Skeletal muscle tissue (tissue), 5 donors: Measurements from ENCODE around the gene FDX2. TPM values are rescaled to one million over a fixed set of nuclear protein-coding genes. Genes with fewer than 3 reads are reported as not detected.

Source experiments
- H3K27ac ChIP-seq: one replicate; pipeline ENCODE4 v1.7.0; 2013; ENCODE audit warnings: mild to moderate bottlenecking, low read depth, low read length, inconsistent platforms
- H3K27me3 ChIP-seq, 3 donors: one replicate each; pipeline ENCODE4 v1.7.0; 2013; ENCODE audit warnings: low read length in 3 of 3; ENCODE audit not compliant: control insufficient read depth in 3 of 3, insufficient read depth in 3 of 3
- H3K36me3 ChIP-seq, 3 donors: one replicate each; pipeline ENCODE4 v1.7.0; 2013; ENCODE audit warnings: low read length in 3 of 3; ENCODE audit not compliant: control insufficient read depth in 3 of 3, insufficient read depth in 3 of 3
- H3K4me1 ChIP-seq, 3 donors: one replicate each; pipeline ENCODE4 v1.7.0; 2013; ENCODE audit warnings: low read length in 3 of 3, mild to moderate bottlenecking in 3 of 3; ENCODE audit not compliant: control insufficient read depth in 3 of 3, insufficient read depth in 3 of 3
- H3K4me3 ChIP-seq, 3 donors: one replicate each; pipeline ENCODE4 v1.7.0; 2013; ENCODE audit warnings: low read length in 3 of 3
- H3K9ac ChIP-seq, 3 donors: one replicate each; pipeline ENCODE4 v1.7.0; 2013; ENCODE audit warnings: low read length in 3 of 3, mild to moderate bottlenecking in 3 of 3, moderate library complexity in 2 of 3, low read depth in 1 of 3
- H3K9me3 ChIP-seq, 3 donors: one replicate each; pipeline ENCODE4 v1.7.0; 2013; ENCODE audit warnings: low read length in 3 of 3; ENCODE audit not compliant: control insufficient read depth in 3 of 3
- small RNA-seq: library from RNA; depleted of rRNA; stranded (forward); fragments of <200 nt; gene quantifications from one replicate; pipeline ENCODE3, GENCODE V24; 2014
- total RNA-seq: library from RNA; depleted of rRNA; stranded (reverse); fragments of >200 nt; gene quantifications from one replicate; pipeline ENCODE4 v1.2.3, GENCODE V29; 2014
- donor health status: Osteomylitis.

Gene FDX2
- total RNA-seq, 1 donor from 2014 or later: 5.7 TPM

DNA sequence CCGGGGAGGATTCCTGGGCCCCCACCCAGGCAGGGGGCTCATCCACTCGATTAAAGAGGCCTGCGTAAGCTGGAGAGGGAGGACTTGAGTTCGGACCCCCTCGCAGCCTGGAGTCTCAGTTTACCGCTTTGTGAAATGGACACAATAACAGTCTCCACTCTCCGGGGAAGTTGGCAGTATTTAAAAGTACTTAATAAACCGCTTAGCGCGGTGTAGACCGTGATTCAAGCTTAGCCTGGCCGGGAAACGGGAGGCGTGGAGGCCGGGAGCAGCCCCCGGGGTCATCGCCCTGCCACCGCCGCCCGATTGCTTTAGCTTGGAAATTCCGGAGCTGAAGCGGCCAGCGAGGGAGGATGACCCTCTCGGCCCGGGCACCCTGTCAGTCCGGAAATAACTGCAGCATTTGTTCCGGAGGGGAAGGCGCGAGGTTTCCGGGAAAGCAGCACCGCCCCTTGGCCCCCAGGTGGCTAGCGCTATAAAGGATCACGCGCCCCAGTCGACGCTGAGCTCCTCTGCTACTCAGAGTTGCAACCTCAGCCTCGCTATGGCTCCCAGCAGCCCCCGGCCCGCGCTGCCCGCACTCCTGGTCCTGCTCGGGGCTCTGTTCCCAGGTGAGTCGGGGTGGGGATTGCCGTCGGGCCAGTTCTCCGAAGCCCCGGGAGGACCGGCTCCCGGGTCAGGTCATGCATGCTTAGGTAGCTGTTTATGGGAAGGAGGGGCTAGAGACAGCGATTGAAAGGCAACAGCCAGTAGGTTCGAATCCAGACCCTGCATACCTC is 45.0 kb downstream of the FDX2 start, which contains the start of gene ICAM1:
ICAM1 (plus strand) TSS at position 505 of the 779 bp plus-strand sequence; CDS start at position 545, 40 bp downstream.
- peaks cover 20 to 23% (median 23%) of the 10 kb centered on the region in 3 donors for H3K4me1 ChIP-seq
- H3K9ac ChIP-seq: peak within 1 kb of the TSS; percentile 75 to 82 (median 77)
- H3K27me3 ChIP-seq: peaks cover 0 to 14% (median 10%) of the 10 kb centered on the region in 3 donors
- H3K9me3 ChIP-seq: no peaks in the 10 kb centered on the region
- peak within 1 kb of the TSS; percentile 67 to 76 (median 75) for H3K4me3 ChIP-seq
- H3K36me3 ChIP-seq: peaks cover 0 to 9% (median 3%) of the 10 kb centered on the region in 3 donors
- peak within 1 kb of the TSS; percentile 91 for H3K27ac ChIP-seq

DNA sequence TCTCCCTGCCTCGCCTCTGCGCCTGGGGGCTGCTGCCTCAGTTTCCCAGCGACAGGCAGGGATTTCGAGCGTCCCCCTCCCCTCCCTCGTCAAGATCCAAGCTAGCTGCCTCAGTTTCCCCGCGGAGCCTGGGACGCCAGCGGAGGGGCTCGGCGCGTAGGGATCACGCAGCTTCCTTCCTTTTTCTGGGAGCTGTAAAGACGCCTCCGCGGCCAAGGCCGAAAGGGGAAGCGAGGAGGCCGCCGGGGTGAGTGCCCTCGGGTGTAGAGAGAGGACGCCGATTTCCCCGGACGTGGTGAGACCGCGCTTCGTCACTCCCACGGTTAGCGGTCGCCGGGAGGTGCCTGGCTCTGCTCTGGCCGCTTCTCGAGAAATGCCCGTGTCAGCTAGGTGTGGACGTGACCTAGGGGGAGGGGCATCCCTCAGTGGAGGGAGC is 45.6 kb downstream of the FDX2 start:
- peaks cover 20 to 23% (median 23%) of the 10 kb centered on the region in 3 donors for H3K4me1 ChIP-seq

DNA sequence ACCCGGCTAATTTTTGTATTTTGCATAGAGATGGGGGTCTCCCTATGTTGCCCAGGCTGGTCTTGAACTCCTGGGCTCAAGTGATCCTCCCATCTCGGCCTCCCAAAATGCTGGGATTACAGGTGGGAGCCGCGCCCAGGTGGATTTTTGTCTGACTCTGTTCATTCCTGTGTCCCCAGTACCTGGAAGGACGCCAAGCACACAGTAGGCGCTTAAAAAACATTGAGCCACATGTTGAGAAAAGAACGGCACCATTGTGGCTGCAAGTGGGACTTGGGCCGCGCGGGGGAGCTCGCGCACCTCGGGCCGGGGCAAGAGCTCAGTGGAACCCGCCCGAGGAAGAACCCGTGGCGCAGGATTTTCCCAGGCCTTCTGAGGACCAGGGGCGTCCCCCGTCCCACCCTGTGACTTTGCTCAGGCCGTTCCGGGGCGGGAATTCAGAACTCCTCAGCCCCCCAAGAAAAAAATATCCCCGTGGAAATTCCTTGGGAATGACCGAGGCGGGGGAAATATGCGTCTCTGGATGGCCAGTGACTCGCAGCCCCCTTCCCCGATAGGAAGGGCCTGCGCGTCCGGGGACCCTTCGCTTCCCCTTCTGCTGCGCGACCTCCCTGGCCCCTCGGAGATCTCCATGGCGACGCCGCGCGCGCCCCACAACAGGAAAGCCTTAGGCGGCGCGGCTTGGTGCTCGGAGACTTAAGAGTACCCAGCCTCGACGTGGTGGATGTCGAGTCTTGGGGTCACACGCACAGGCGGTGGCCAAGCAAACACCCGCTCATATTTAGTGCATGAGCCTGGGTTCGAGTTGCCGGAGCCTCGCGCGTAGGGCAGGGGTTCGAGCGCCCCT is 46.3 kb downstream of the FDX2 start:
- H3K9me3 ChIP-seq: no peaks in the 10 kb centered on the region
- H3K36me3 ChIP-seq: peaks cover 0 to 1% (median under 1%) of the 10 kb centered on the region in 3 donors
- H3K4me1 ChIP-seq: peaks cover 20 to 23% (median 23%) of the 10 kb centered on the region in 3 donors
- H3K27ac ChIP-seq: peak overlapping the region; percentile 91
- peak overlapping the region; percentile 67 to 76 (median 75) for H3K4me3 ChIP-seq
- peak overlapping the region; percentile 75 to 82 (median 77) for H3K9ac ChIP-seq
- H3K27me3 ChIP-seq: peaks cover 0 to 14% (median 10%) of the 10 kb centered on the region in 3 donors

More for the DNA sequence above, 45.6 kb downstream of the FDX2 start:
- Histone ChIP-seq H3K27me3 (peaks cover 0 to 14% (median 10%) of the 10 kb centered on the region in 3 donors), H3K36me3 (peaks cover 0 to 8% (median 3%) of the 10 kb centered on the region in 3 donors), H3K9ac (peak overlapping the region; percentile 75 to 82 (median 77)), H3K27ac (peak overlapping the region; percentile 91), H3K9me3 (no peaks in the 10 kb centered on the region), H3K4me3 (peak overlapping the region; percentile 67 to 76 (median 75))

GRCh38 chr19:10268071-10268470 is 47.7 kb downstream of the FDX2 start:
- H3K4me1 ChIP-seq: peaks cover 20 to 23% (median 23%) of the 10 kb centered on the region in 3 donors
- H3K36me3 ChIP-seq: no peaks in the 10 kb centered on the region
- peak overlapping the region; percentile 91 for H3K27ac ChIP-seq
- peaks cover 0 to 14% (median 10%) of the 10 kb centered on the region in 3 donors for H3K27me3 ChIP-seq
- peak overlapping the region in 1 of 3 donors; percentile 16 for H3K9ac ChIP-seq
- H3K4me3 ChIP-seq: no peak overlapping the region
- H3K9me3 ChIP-seq: no peaks in the 10 kb centered on the region

DNA sequence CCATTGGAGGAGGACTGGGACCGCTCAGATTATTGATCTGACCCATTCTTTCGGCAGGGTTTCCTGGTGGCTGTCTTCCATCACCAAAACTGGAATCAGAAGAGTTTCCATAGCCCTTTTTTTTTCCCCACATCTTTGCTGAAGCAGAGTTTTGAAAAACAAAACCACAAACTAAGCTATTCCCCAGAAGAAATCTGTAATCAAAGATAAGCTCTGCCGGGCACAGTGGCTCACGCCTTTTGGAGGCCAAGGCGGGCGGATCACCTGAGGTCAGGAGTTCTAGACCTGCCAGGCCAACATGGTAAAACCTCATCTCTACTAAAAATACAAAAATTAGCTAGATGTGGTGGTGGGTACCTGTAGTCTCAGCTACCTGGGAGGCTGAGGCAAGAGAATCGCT is 49.1 kb downstream of the FDX2 start:
- Histone ChIP-seq H3K27ac (no peak overlapping the region), H3K27me3 (peaks cover 0 to 14% (median 10%) of the 10 kb centered on the region in 3 donors)

DNA sequence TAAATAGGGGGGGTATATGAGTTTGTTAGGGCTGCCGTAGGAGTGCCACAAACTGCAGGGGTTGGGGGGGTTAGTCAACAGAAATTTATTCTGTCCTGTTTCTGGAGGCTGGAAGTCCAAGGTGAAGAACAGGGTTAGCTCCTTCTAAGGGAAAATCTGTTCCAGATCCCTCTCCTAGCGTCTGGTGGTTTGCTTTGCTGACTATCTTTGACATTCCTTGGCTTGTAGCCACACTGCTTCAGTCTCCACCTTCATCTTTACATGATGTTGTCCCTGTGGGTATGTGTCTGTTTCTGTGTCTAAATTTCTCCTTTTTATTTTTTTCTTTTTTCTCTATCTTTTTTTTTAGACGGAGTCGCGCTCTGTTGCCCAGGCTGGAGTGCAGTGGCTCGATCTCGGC is 53.0 kb downstream of the FDX2 start:
- H3K27ac ChIP-seq: no peak overlapping the region
- H3K9me3 ChIP-seq: no peaks in the 10 kb centered on the region
- peaks cover 9 to 14% (median 11%) of the 10 kb centered on the region in 3 donors for H3K36me3 ChIP-seq
- H3K27me3 ChIP-seq: no peaks in the 10 kb centered on the region
- H3K9ac ChIP-seq: no peak overlapping the region
- H3K4me3 ChIP-seq: no peak overlapping the region
- H3K4me1 ChIP-seq: peaks cover 0 to 7% (median 2%) of the 10 kb centered on the region in 3 donors

More for the DNA sequence above, 49.1 kb downstream of the FDX2 start:
- H3K9ac ChIP-seq: no peak overlapping the region
- no peak overlapping the region for H3K4me3 ChIP-seq
- H3K9me3 ChIP-seq: no peaks in the 10 kb centered on the region
- H3K4me1 ChIP-seq: peaks cover 18 to 20% (median 19%) of the 10 kb centered on the region in 3 donors
- H3K36me3 ChIP-seq: no peaks in the 10 kb centered on the region

GRCh38 chr19:10260141-10260584 is 55.7 kb downstream of the FDX2 start:
- H3K9me3 ChIP-seq: no peaks in the 10 kb centered on the region
- H3K4me3 ChIP-seq: no peak overlapping the region
- H3K27me3 ChIP-seq: no peaks in the 10 kb centered on the region
- peaks cover 26 to 31% (median 28%) of the 10 kb centered on the region in 3 donors for H3K36me3 ChIP-seq
- H3K9ac ChIP-seq: no peak overlapping the region
- H3K27ac ChIP-seq: no peak overlapping the region
- peaks cover 0 to 7% (median 2%) of the 10 kb centered on the region in 3 donors for H3K4me1 ChIP-seq

Small RNA genes lying within 50 kb of the gene (small RNA-seq; reads per million reads assigned to genes)
- gene AC011511.1 (not detected), gene AC011511.4 (not detected)

Other genes starting within 250 kb of the FDX2 start
- 5.2 TPM for gene SHFL, start 229.7 kb downstream of the FDX2 start, total RNA-seq
- gene ANGPTL6, start 213.3 kb downstream of the FDX2 start, total RNA-seq: 6.3 TPM
- 14.6 TPM for gene PPAN, start 209.7 kb downstream of the FDX2 start, total RNA-seq
- 1.6 TPM for gene P2RY11, start 204.3 kb downstream of the FDX2 start, total RNA-seq
- 421 TPM for gene EIF3G, start 196.1 kb downstream of the FDX2 start, total RNA-seq
- 25.6 TPM for gene DNMT1, start 121.1 kb downstream of the FDX2 start, total RNA-seq
- 9.9 TPM for gene S1PR2, start 84.7 kb downstream of the FDX2 start, total RNA-seq
- gene MRPL4, start 63.8 kb downstream of the FDX2 start, total RNA-seq: 7.8 TPM
- 6.8 TPM for gene ICAM1, start 44.9 kb downstream of the FDX2 start, total RNA-seq
- 2.6 TPM for gene ICAM4, start 29.1 kb downstream of the FDX2 start, total RNA-seq
- gene ICAM5, start 26.1 kb downstream of the FDX2 start, total RNA-seq: not detected
- gene ZGLP1, start 6.2 kb downstream of the FDX2 start, total RNA-seq: 1.0 TPM
- gene RAVER1, start 17.5 kb upstream of the FDX2 start, total RNA-seq: 3.7 TPM
- 8.4 TPM for gene ICAM3, start 23.6 kb upstream of the FDX2 start, total RNA-seq
- gene TYK2, start 64.6 kb upstream of the FDX2 start, total RNA-seq: 38.1 TPM
- gene CDC37, start 87.5 kb upstream of the FDX2 start, total RNA-seq: 73.1 TPM
- gene PDE4A, start 104.5 kb upstream of the FDX2 start, total RNA-seq: 1.0 TPM
- gene KEAP1, start 187.3 kb upstream of the FDX2 start, total RNA-seq: 60.0 TPM
- gene S1PR5, start 201.4 kb upstream of the FDX2 start, total RNA-seq: 1.6 TPM
- gene ATG4D, start 227.9 kb upstream of the FDX2 start, total RNA-seq: 20.4 TPM
- gene KRI1, start 250.0 kb upstream of the FDX2 start, total RNA-seq: 5.2 TPM